HepG2 (cell line): Measurements from ENCODE around the gene PDLIM5. TPM values are rescaled to one million over a fixed set of nuclear protein-coding genes. Genes with fewer than 3 reads are reported as not detected.

ENCODE experiments used
- ARID2 ChIP-seq: sonication (generic); formaldehyde crosslinking; IDR thresholded peaks from 2 replicates; pipeline ENCODE4 v1.8.1; 2022; ENCODE audit warnings: mild to moderate bottlenecking, missing genetic modification reagents, borderline replicate concordance
- GMEB1 ChIP-seq: sonication (generic); formaldehyde crosslinking; IDR thresholded peaks from 2 replicates; pipeline ENCODE4 v1.5.1; 2020; ENCODE audit warnings: missing genetic modification reagents, mild to moderate bottlenecking, borderline replicate concordance
- HMGA1 ChIP-seq: sonication (generic); formaldehyde crosslinking; conservative IDR thresholded peaks from 2 replicates; pipeline ENCODE4 v1.4.0; 2020; ENCODE audit warnings: missing genetic modification reagents
- NCOA1 ChIP-seq: sonication (generic); formaldehyde crosslinking; IDR thresholded peaks from 2 replicates; pipeline ENCODE4 v1.9.0; 2021; ENCODE audit warnings: missing genetic modification reagents
- PCBP2 ChIP-seq: fragments of 200-400 bp; formaldehyde crosslinking; optimal IDR thresholded peaks from 2 replicates; pipeline ENCODE3; 2018; ENCODE audit warnings: low read length, low read depth; ENCODE audit not compliant: poor library complexity, severe bottlenecking
- POGK ChIP-seq: sonication (generic); formaldehyde crosslinking; conservative IDR thresholded peaks from 2 replicates; pipeline ENCODE4 v1.8.0; 2022; ENCODE audit warnings: mild to moderate bottlenecking, moderate library complexity, missing genetic modification reagents
- POLR2G ChIP-seq: fragments of 200-400 bp; formaldehyde crosslinking; IDR thresholded peaks from 2 replicates; pipeline ENCODE4 v1.6.1; 2018; ENCODE audit warnings: mild to moderate bottlenecking, low read depth, low read length, moderate library complexity
- RXRB ChIP-seq: IDR thresholded peaks from 2 replicates; pipeline ENCODE4 v1.6.1; 2016; ENCODE audit warnings: borderline replicate concordance, missing genetic modification reagents, missing compliant biosample characterization
- SATB2 ChIP-seq: sonication (generic); formaldehyde crosslinking; IDR thresholded peaks from 2 replicates; pipeline ENCODE4 v1.5.0; 2020; ENCODE audit warnings: missing genetic modification reagents
- SMYD3 ChIP-seq: sonication (generic); formaldehyde crosslinking; IDR thresholded peaks from 2 replicates; pipeline ENCODE4 v1.8.1; 2023; ENCODE audit warnings: mild to moderate bottlenecking, missing genetic modification reagents
- SP140L ChIP-seq: sonication (generic); formaldehyde crosslinking; IDR thresholded peaks from 2 replicates; pipeline ENCODE4 v1.4.0; 2020; ENCODE audit warnings: missing genetic modification reagents, borderline replicate concordance
- ZBTB21 ChIP-seq: sonication (generic); formaldehyde crosslinking; IDR thresholded peaks from 2 replicates; pipeline ENCODE4 v1.4.0; 2020; ENCODE audit warnings: missing genetic modification reagents
- ZBTB33 ChIP-seq: sonication (generic); formaldehyde crosslinking; IDR thresholded peaks from 2 replicates; pipeline ENCODE4 v1.4.0; 2020; ENCODE audit warnings: missing genetic modification reagents
- ZMYM4 ChIP-seq: sonication (generic); formaldehyde crosslinking; IDR thresholded peaks from 2 replicates; pipeline ENCODE4 v1.8.1; 2023; ENCODE audit warnings: mild to moderate bottlenecking, missing genetic modification reagents
- ZNF207 ChIP-seq: fragments of 450-650 bp; IDR thresholded peaks from 2 replicates; pipeline ENCODE4 v1.6.1; 2016; ENCODE audit warnings: antibody characterized with exemption, borderline replicate concordance
- ZNF773 ChIP-seq: sonication (generic); formaldehyde crosslinking; IDR thresholded peaks from 2 replicates; pipeline ENCODE4 v1.4.0; 2020; ENCODE audit warnings: missing genetic modification reagents, borderline replicate concordance
- ZNF83 ChIP-seq: sonication (generic); formaldehyde crosslinking; IDR thresholded peaks from 2 replicates; pipeline ENCODE4 v1.4.0; 2020; ENCODE audit warnings: missing genetic modification reagents, mild to moderate bottlenecking, borderline replicate concordance
- polyA plus RNA-seq, 8 experiments: library from polyadenylated mRNA; depleted of rRNA in 3 of 8; stranded (reverse) in 7 of 8; unstranded in 1 of 8; fragments of >200 nt; fragmentation: Illumina TruSeq in 4 of 8; extraction: Trizol in 4 of 8; gene quantifications; 2 replicates each; pipeline versions ENCODE4 v1.2.1 to v1.2.3, GENCODE V29; 2011 to 2016; ENCODE audit warnings: low read depth in 4 of 8, missing spikeins in 1 of 8, mixed read lengths in 1 of 8; ENCODE audit not compliant: insufficient read depth in 1 of 8
- total RNA-seq, 5 experiments: library from RNA; depleted of rRNA; stranded (reverse); fragments of >200 nt; fragmentation: Illumina TruSeq; extraction: Trizol; gene quantifications; 2 replicates each; pipeline ENCODE4 v1.2.3, GENCODE V29; 2016; ENCODE audit warnings: low read depth in 1 of 5
- TF ChIP-seq, protein P1 (sequence below): sonication (generic); formaldehyde crosslinking; IDR thresholded peaks from 2 replicates; pipeline ENCODE4 v1.5.0; 2020; ENCODE audit warnings: missing genetic modification reagents, mild to moderate bottlenecking, borderline replicate concordance
- TF ChIP-seq, protein P2 (sequence below), 2 experiments: sonication (generic) in 1 of 2; formaldehyde crosslinking in 1 of 2; IDR thresholded peaks; 2 replicates each; pipeline versions ENCODE4 v1.5.1 to v1.6.1; 2011 to 2020; ENCODE audit warnings: borderline replicate concordance in 1 of 2, low read depth in 1 of 2, low read length in 1 of 2, mild to moderate bottlenecking in 1 of 2, missing genetic modification reagents in 1 of 2, moderate library complexity in 1 of 2
- TF ChIP-seq, protein P3 (sequence below): IDR thresholded peaks from 2 replicates; pipeline ENCODE4 v1.6.1; 2016; ENCODE audit warnings: mild to moderate bottlenecking, missing biosample characterization, missing genetic modification reagents

Gene PDLIM5
- total and polyA plus RNA-seq, 2 of the 13 experiments (the other 11 are each of a cell fraction or from before 2014, with no cell fraction given), result 52.8 to 119 TPM

DNA sequence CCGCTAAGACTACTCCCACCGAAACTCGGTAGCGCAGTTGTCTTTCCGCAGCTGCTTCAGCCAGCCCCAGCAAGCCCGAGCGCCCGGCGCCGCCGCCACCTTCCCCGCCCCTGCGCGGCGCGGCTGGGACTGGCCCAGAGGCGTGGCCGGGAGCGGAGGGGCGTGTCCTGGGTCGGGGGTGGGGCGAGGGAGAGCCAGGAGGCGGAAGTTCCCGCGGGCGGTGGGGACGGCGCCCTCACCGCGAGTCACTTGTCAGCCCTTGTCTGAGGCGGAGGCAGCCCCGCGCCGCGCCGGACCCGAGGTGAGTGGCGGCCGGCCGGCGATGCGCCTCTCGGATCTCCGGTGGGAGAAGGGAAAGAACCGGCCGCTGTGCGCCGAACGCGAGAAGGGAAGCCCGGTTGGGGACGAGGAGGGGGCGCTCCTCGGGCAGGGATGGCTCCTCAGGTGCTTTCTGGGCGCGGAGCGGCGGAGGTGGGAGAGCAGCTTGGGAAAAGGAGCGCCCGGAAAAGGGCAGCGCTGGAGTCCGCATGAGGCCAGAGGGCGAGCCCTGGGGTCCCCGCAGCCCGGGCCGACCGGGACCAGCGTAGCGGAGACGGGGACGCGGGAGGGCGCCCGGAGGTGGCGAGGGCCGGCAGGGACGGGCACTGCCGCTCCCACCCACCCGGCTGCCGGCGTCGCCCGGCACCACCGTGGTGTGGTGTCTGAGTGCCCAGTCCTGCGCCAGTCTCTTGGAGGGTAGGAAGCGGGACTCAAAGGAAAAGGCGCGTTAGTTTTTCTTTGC lies at the start of gene PDLIM5 (continued):
- TF ChIP-seq ZBTB33 (CRISPR knock-in tag) (no peak), ZMYM4 (CRISPR knock-in tag) (peak; percentile 93), ZNF207 (no peak), POLR2G (peak; percentile 88), SMYD3 (CRISPR knock-in tag) (no peak), SATB2 (no peak), SP140L (no peak), ZNF773 (no peak), GMEB1 (CRISPR knock-in tag) (no peak; the same call in 1 of the 2 replicates), ZNF83 (CRISPR knock-in tag) (no peak; the same call in 1 of the 2 replicates), HMGA1 (CRISPR knock-in tag) (no peak), NCOA1 (0 out of 2 replicates have a peak, but pooled peaks have one; percentile 50), ARID2 (no peak), POGK (peak; percentile 73), PCBP2 (no peak), RXRB (CRISPR knock-in tag) (peak; percentile 63; the same call in 1 of the 2 replicates), ZBTB21 (no peak)
- TF ChIP-seq, protein P1, sequence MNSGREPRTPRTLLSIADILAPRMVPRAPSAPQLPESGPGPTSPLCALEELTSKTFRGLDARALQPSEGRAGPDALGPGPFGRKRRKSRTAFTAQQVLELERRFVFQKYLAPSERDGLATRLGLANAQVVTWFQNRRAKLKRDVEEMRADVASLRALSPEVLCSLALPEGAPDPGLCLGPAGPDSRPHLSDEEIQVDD (CRISPR knock-in tag), result peak; percentile 76; the same call in 1 of the 2 replicates
- TF ChIP-seq, protein P2, sequence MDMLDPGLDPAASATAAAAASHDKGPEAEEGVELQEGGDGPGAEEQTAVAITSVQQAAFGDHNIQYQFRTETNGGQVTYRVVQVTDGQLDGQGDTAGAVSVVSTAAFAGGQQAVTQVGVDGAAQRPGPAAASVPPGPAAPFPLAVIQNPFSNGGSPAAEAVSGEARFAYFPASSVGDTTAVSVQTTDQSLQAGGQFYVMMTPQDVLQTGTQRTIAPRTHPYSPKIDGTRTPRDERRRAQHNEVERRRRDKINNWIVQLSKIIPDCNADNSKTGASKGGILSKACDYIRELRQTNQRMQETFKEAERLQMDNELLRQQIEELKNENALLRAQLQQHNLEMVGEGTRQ (IDR thresholded peaks at IDR 0.05; ENCODE audit: low read depth, low read length), result no peak
- TF ChIP-seq, protein P2 (CRISPR knock-in tag; IDR thresholded peaks at IDR 0.05; ENCODE audit: borderline replicate concordance), result no peak
- TF ChIP-seq, protein P3, sequence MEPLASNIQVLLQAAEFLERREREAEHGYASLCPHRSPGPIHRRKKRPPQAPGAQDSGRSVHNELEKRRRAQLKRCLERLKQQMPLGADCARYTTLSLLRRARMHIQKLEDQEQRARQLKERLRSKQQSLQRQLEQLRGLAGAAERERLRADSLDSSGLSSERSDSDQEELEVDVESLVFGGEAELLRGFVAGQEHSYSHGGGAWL (CRISPR knock-in tag), result peak; percentile 86
